Astrocyte of the cerebellum (primary cell): Measurements from ENCODE around the gene ZFP36L2.
A peak's percentile ranks its signal among the peaks of the same experiment; 100 is the strongest.

Source experiments
- DNase-seq: peaks from one replicate; pipeline ENCODE4 v3.0.0-alpha.2; 2011; ENCODE audit warnings: low read depth
- H3K4me3 ChIP-seq: 2 replicates; pipeline ENCODE4 v1.5.1; 2011; ENCODE audit warnings: mild to moderate bottlenecking, low read depth, low read length, moderate library complexity
- CTCF ChIP-seq: IDR thresholded peaks from 2 replicates; pipeline ENCODE4 v1.5.1; 2012; ENCODE audit warnings: low read length, low read depth, moderate library complexity, mild to moderate bottlenecking; ENCODE audit errors: missing control alignments
- in situ Hi-C: cut with HindIII; loops from 2 replicates; pipeline ENCODE4 v1.10.0; 2017; ENCODE audit warnings: low sequenced_read_pairs

Gene ZFP36L2

GRCh38 chr2:43230951-43231827 is 4.8 kb upstream of the ZFP36L2 start:
- in situ Hi-C loops: no loop called here
- no peak for DNase-seq
- H3K4me3 ChIP-seq: no peak overlapping the region
- TF ChIP-seq CTCF: no peak

- no peak for DNase-seq
- TF ChIP-seq CTCF: no peak
- in situ Hi-C loops: no loop called here
- H3K4me3 ChIP-seq: no peak overlapping the region
Measured at GRCh38 chr2:43230351-43230885, 4.0 kb upstream of the ZFP36L2 start.

GRCh38 chr2:43228756-43229659 is 2.6 kb upstream of the ZFP36L2 start:
- TF ChIP-seq CTCF: no peak
- H3K4me3 ChIP-seq: no peak overlapping the region

GRCh38 chr2:43228321-43228751 is 1.9 kb upstream of the ZFP36L2 start:
- in situ Hi-C loops: loop anchor here (10.0 kb wide), 1 partner anchor 316 kb away; no protein-coding TSS in a partner anchor
- no peak overlapping the region for H3K4me3 ChIP-seq
- DNase-seq: no peak
- TF ChIP-seq CTCF: no peak

More at GRCh38 chr2:43228756-43229659, 2.6 kb upstream of the ZFP36L2 start:
- in situ Hi-C loops: loop anchor here (10.0 kb wide), 1 partner anchor 316 kb away; no protein-coding TSS in a partner anchor
- DNase-seq: no peak

- peak overlapping the region; percentile 92 for H3K4me3 ChIP-seq
- no peak for TF ChIP-seq CTCF
- no peak for DNase-seq
- in situ Hi-C loops: loop anchor here (10.0 kb wide), 1 partner anchor 317 kb away; no protein-coding TSS in a partner anchor
Measured at GRCh38 chr2:43227830-43228281, 1.4 kb upstream of the ZFP36L2 start.
